Measurements from ENCODE around the gene TTLL10. TPM values are rescaled to one million over a fixed set of nuclear protein-coding genes. Genes with fewer than 3 reads are reported as not detected.

TTLL10 gene
- total RNA-seq, 1 experiment from 2014 or later, result 0.68 TPM

DNA sequence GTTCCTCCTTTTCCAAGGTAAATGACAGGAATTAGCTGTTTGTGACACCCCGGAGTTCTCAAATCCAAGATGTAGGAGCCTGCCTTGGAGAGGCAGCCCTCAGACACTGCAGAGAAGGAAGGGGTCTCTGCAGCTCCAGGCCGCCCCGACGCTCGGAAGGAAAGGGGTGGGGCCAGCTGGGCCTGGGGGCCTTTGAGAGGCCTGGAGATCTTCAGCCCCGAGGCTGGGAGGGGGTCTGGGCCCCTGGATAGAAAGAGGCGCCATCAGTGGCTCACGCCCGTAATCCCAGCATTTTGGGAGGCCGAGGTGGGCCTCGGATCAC is 33.9 kb downstream of the TTLL10 start:
- H3K18ac ChIP-seq (ENCODE audit: insufficient read length, low read depth, low read length), result no peak overlapping the region
- no peak overlapping the region for H2BK12ac ChIP-seq (ENCODE audit: insufficient read length, low read depth, low read length)
- H3K56ac ChIP-seq (ENCODE audit: insufficient read length, low read depth, low read length), result no peak overlapping the region
- H4K20me1 ChIP-seq (ENCODE audit: control insufficient read depth, insufficient read depth, insufficient read length), result no peaks in the 10 kb centered on the region
- Mint-ChIP-seq H3K27me3 (ENCODE audit: low read depth) (peaks cover 20% of the 10 kb centered on the region), H3K4me3 (no peak overlapping the region), H3K9me3 (no peaks in the 10 kb centered on the region), H3K36me3 (ENCODE audit: insufficient read depth in 1 of 3, low read depth in 3 of 3) (no peaks in the 10 kb centered on the region), H3K27ac (no peak overlapping the region), H3K4me1 (peaks cover 2 to 6% of the 10 kb centered on the region in 2 experiments; a peak in 2 of 4 replicates)
- H3K4me1 ChIP-seq (ENCODE audit: insufficient read depth, low read length), result no peaks in the 10 kb centered on the region
- no peak overlapping the region for H3K9ac ChIP-seq (ENCODE audit: extremely low read depth, insufficient read length, low read length)
- H2AFZ ChIP-seq (ENCODE audit: low read length), result no peak overlapping the region
- H3K4ac ChIP-seq (ENCODE audit: low read depth, low read length), result no peak overlapping the region
- H2BK120ac ChIP-seq (ENCODE audit: low read depth, low read length, poor library complexity, severe bottlenecking), result no peak overlapping the region
- no peak overlapping the region for H4K91ac ChIP-seq (ENCODE audit: insufficient read length, low read depth, low read length)
- H3K9me3 ChIP-seq (ENCODE audit: control insufficient read depth, low read depth, low read length), result no peaks in the 10 kb centered on the region
- no peak overlapping the region for H3K4me2 ChIP-seq (ENCODE audit: insufficient read depth, insufficient read length, low read length)
- no peaks in the 10 kb centered on the region for H3K79me2 ChIP-seq (ENCODE audit: insufficient read depth, low read length)
- H2BK20ac ChIP-seq (ENCODE audit: low read depth, low read length, poor library complexity, severe bottlenecking), result no peak overlapping the region
- H3K27ac ChIP-seq (ENCODE audit: insufficient read length, low read depth, low read length), result no peak overlapping the region
- no peak overlapping the region for H3K14ac ChIP-seq (ENCODE audit: insufficient read depth, low read length)
- WGBS (ENCODE audit: extremely low coverage, insufficient read length, low lambda C conversion rate), result no CpG with 5 or more reads among the region's 11 CpGs
- DNase-seq, result no peak
- no peak overlapping the region for H3K23ac ChIP-seq (ENCODE audit: insufficient read length, low read depth, low read length)
- TF ChIP-seq CTCF (conservative IDR thresholded peaks at IDR 0.05), result no peak
- H3K27me3 ChIP-seq (ENCODE audit: insufficient read depth, low read length), result no peaks in the 10 kb centered on the region; the same call in 1 of the 2 replicates
- H3K79me1 ChIP-seq (ENCODE audit: insufficient read depth, low read depth, low read length, poor library complexity, severe bottlenecking), result no peaks in the 10 kb centered on the region
- no peak overlapping the region for H4K8ac ChIP-seq (replicated peaks; ENCODE audit: insufficient read length, low read depth, low read length)
- H2BK5ac ChIP-seq (ENCODE audit: insufficient read length, low read length), result no peak overlapping the region
- H3K23me2 ChIP-seq (ENCODE audit: insufficient read length, low read depth, low read length, poor library complexity, severe bottlenecking), result peaks cover 3% of the 10 kb centered on the region
- no peak overlapping the region for H2AK5ac ChIP-seq (ENCODE audit: insufficient read length, low read length)
- no peak overlapping the region for H3T11ph ChIP-seq (ENCODE audit: low read length)
- H2BK15ac ChIP-seq (ENCODE audit: low read depth, low read length), result no peak overlapping the region
- H4K5ac ChIP-seq (ENCODE audit: insufficient read length, low read depth, low read length), result no peak overlapping the region

All from H9 (cell line).